ENCODE measurements around the gene RAD1. TPM values are rescaled to one million over a fixed set of nuclear protein-coding genes. Genes with fewer than 3 reads are reported as not detected.

RAD1 gene
- total RNA-seq, 1 donor from 2014 or later = 20.5 TPM

DNA sequence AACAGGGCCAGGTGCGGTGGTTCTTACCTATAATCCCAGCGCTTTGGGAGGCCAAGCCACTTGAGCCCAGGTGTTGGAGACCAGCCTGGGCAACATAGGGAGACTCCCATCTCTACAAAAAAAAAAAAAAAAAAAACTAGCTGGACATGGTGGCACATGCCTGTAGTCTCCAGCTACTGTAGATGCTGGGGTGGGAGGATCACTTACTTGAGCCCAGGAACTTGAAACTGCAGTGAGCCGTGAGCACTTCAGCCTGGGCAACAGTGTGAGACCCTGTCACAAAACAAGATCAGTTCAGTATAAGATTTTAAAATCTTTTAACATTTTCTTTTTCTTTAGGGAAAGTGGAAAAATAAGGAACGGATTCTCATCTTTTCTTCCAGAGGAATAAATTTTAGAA lies 2.7 kb upstream of the RAD1 start:
- TF ChIP-seq CTCF (conservative IDR thresholded peaks at IDR 0.05; ENCODE audit: low read depth, low read length) = no peak
- no peak overlapping the region for H3K4me3 ChIP-seq (ENCODE audit: low read depth, low read length)
- DNase-seq (ENCODE audit: low read depth) = no peak

DNA sequence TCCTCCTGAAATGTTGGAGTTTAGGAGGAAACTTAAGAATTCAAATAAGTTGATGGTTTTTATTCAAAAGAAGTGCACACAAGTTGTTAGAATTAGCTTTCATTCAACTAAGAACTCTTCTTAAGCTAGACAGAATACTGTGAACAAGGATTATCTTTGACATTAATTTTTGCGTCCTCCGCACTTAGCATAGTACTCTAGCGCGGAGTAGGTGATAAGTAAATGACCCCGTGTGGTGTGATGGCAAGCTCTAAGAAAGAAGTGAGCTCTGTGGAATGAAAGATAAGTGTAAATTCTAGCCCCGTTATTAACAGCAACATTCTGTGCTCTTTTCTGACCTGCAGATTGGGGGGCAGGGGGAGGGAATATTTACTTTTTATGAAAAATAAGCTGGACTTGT lies 1.2 kb upstream of the RAD1 start:
- H3K4me3 ChIP-seq (ENCODE audit: low read depth, low read length) = peak overlapping the region; percentile 99
- TF ChIP-seq CTCF (conservative IDR thresholded peaks at IDR 0.05; ENCODE audit: low read depth, low read length) = no peak
- no peak for DNase-seq (ENCODE audit: low read depth)

DNA sequence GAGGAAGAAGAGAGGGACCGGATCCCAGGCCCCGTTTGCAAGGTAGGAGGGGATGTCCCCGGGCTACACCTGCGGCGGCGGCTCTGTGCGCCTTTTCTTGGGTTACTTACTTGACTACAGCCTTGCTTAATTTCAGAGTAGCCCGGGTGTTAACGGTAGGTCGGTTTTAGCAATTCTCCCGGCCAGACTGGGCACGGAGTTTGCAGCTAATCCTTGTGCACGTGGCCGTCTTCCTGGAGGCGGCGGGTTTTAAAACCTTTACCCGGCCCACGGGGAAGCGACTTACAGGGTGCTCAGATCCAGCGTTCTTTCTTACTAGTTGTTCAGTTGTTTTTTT lies 520 bp upstream of the RAD1 start:
- no peak for DNase-seq (ENCODE audit: low read depth)
- peak overlapping the region; percentile 99 for H3K4me3 ChIP-seq (ENCODE audit: low read depth, low read length)
- TF ChIP-seq CTCF (conservative IDR thresholded peaks at IDR 0.05; ENCODE audit: low read depth, low read length) = no peak

GRCh38 chr5:34914671-34915138 lies 599 bp downstream of the RAD1 start:
- DNase-seq (ENCODE audit: low read depth) = no peak
- H3K4me3 ChIP-seq (ENCODE audit: low read depth, low read length) = peak overlapping the region; percentile 99
- TF ChIP-seq CTCF (conservative IDR thresholded peaks at IDR 0.05; ENCODE audit: low read depth, low read length) = no peak

- no peak for DNase-seq (ENCODE audit: low read depth)
- TF ChIP-seq CTCF (conservative IDR thresholded peaks at IDR 0.05; ENCODE audit: low read depth, low read length) = no peak
- no peak overlapping the region for H3K4me3 ChIP-seq (ENCODE audit: low read depth, low read length)
Observed at GRCh38 chr5:34913072-34913471, 2.2 kb downstream of the RAD1 start.

DNA sequence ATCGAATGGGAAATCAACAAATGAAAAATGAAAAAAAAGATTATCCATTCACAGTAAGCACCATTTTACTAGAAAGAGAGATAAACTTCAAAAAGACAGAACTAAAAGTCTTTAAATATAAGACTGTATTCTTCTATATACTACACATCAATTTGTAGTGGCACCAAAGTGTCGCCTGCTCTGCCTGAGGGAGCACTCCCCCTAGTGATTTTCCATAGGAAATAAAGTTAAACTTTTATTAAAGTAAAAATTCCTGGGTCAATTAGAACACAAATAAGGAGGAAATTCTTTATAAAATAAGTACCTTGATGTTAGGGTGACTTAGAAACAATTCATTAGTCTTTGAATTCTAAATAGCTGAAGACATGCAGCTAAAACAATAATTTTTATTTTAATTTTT lies 9.7 kb downstream of the RAD1 start:
- H3K4me3 ChIP-seq (ENCODE audit: low read depth, low read length) = no peak overlapping the region
- peak; percentile 61 for TF ChIP-seq CTCF (conservative IDR thresholded peaks at IDR 0.05; ENCODE audit: low read depth, low read length)
- DNase-seq (ENCODE audit: low read depth) = no peak

GRCh38 chr5:34903260-34903659 lies 12.0 kb downstream of the RAD1 start:
- no peak for TF ChIP-seq CTCF (conservative IDR thresholded peaks at IDR 0.05; ENCODE audit: low read depth, low read length)
- DNase-seq (ENCODE audit: low read depth) = no peak
- H3K4me3 ChIP-seq (ENCODE audit: low read depth, low read length) = no peak overlapping the region

Measured in epithelial cell of proximal tubule (primary cell).